GM12878 (cell line): Measurements from ENCODE around the gene TPPP3. TPM values are rescaled to one million over a fixed set of nuclear protein-coding genes. Genes with fewer than 3 reads are reported as not detected.

ENCODE experiments used
- ATAC-seq: fragments of 200-7000 bp; cut with Tn5 transposase; 3 replicates; pipeline ENCODE4 v1.9.1; 2020; ENCODE audit warnings: mild to moderate bottlenecking, moderate library complexity
- BruUV-seq: library from RNA; stranded (reverse); fragments of 400-500 nt; replicated peaks from 2 replicates; lab custom pipeline; 2021; lab: Mats Ljungman, UMichigan
- CTCF ChIA-PET: fragments of 300-600 bp; sonication (Branson Sonifier 250); formaldehyde crosslinking; extraction: SDS; loops from one replicate; lab custom pipeline; 2021; ENCODE audit warnings: inconsistent platforms; lab: Yijun Ruan, JAX
- POLR2A ChIA-PET: fragments of 350-600 bp; formaldehyde crosslinking; extraction: SDS; loops from one replicate; lab custom pipeline; 2021; ENCODE audit warnings: inconsistent platforms; lab: Charles Lee
- RAD21 ChIA-PET: fragments of 300-600 bp; sonication (Branson Sonifier 250); formaldehyde crosslinking; loops from one replicate; lab custom pipeline; 2023; ENCODE audit warnings: antibody characterized with exemption; ENCODE audit not compliant: unreplicated experiment; lab: Charles Lee
- SMC1A ChIA-PET: fragments of 300-600 bp; sonication (Branson Sonifier 250); formaldehyde crosslinking; loops from one replicate; lab custom pipeline; 2023; ENCODE audit not compliant: unreplicated experiment, uncharacterized antibody; lab: Charles Lee
- DNase-seq: peaks from one replicate; pipeline ENCODE4 v3.0.0-alpha.2; 2011; ENCODE audit warnings: low read depth, low spot score
- FAIRE-seq: peaks from 3 replicates; lab custom pipeline; 2011; peaks lifted over from hg19 to GRCh38; lab: Jason Lieb, UNC
- H2AFZ ChIP-seq: 2 replicates; pipeline ENCODE4 v1.6.0; 2011; ENCODE audit warnings: low read depth, low read length, control low read depth; ENCODE audit not compliant: control insufficient read depth
- H3K27ac ChIP-seq: 2 replicates; pipeline ENCODE4 v1.5.1; 2011; ENCODE audit warnings: control low read depth; ENCODE audit not compliant: control insufficient read depth, insufficient read depth
- H3K27me3 ChIP-seq, 2 experiments: replicated peaks in 1 of 2; 2 replicates each; pipeline versions ENCODE4 v1.6.0 to v1.6.1; 2011; ENCODE audit warnings: low read length in 1 of 2; ENCODE audit not compliant: control insufficient read depth in 2 of 2, insufficient read depth in 2 of 2
- H3K36me3 ChIP-seq, 2 experiments: 2 replicates each; pipeline ENCODE4 v1.5.1; 2011; ENCODE audit warnings: low read length in 1 of 2; ENCODE audit not compliant: control insufficient read depth in 2 of 2, insufficient read depth in 2 of 2
- H3K4me1 ChIP-seq: 2 replicates; pipeline ENCODE4 v1.6.1; 2011; ENCODE audit warnings: mild to moderate bottlenecking, low read length, moderate library complexity, mixed read lengths; ENCODE audit not compliant: control insufficient read depth, insufficient read depth
- H3K4me2 ChIP-seq: 2 replicates; pipeline ENCODE4 v1.6.0; 2011; ENCODE audit warnings: control low read depth; ENCODE audit not compliant: control insufficient read depth, insufficient read depth
- H3K4me3 ChIP-seq: fragments of 200-600 bp; sonication (generic); 2 replicates; pipeline ENCODE4 v1.5.1; 2016
- H3K79me2 ChIP-seq: 2 replicates; pipeline ENCODE4 v1.6.0; 2011; ENCODE audit warnings: low read length; ENCODE audit not compliant: control insufficient read depth, insufficient read depth
- H3K9ac ChIP-seq: 2 replicates; pipeline ENCODE4 v1.8.0; 2011; ENCODE audit warnings: low read length, control low read depth, mixed read lengths; ENCODE audit not compliant: control insufficient read depth, insufficient read depth
- H3K9me3 ChIP-seq: replicated peaks from 3 replicates; pipeline ENCODE4 v1.5.1; 2011; ENCODE audit warnings: mild to moderate bottlenecking, low read length; ENCODE audit not compliant: control insufficient read depth, insufficient read depth
- H4K20me1 ChIP-seq: 2 replicates; pipeline ENCODE4 v1.6.0; 2011; ENCODE audit not compliant: control insufficient read depth, insufficient read depth
- CBX3 ChIP-seq: fragments of 200-600 bp; sonication (generic); IDR thresholded peaks from 2 replicates; pipeline ENCODE4 v1.6.1; 2016; ENCODE audit warnings: low read depth, borderline replicate concordance
- CEBPB ChIP-seq, 2 experiments: fragments of 150-350 bp in 1 of 2; IDR thresholded peaks; 2 replicates each; pipeline ENCODE4 v1.6.1; 2012 to 2014; ENCODE audit warnings: low read depth in 2 of 2, low read length in 2 of 2, borderline replicate concordance in 1 of 2, inconsistent platforms in 1 of 2
- CREB1 ChIP-seq: IDR thresholded peaks from 2 replicates; pipeline ENCODE4 v1.6.1; 2012; ENCODE audit warnings: low read depth, mild to moderate bottlenecking, inconsistent platforms
- EZH2 ChIP-seq: IDR thresholded peaks from 2 replicates; pipeline ENCODE4 v1.6.1; 2012; ENCODE audit warnings: low read depth, mild to moderate bottlenecking, control low read depth, inconsistent platforms, low read length, borderline replicate concordance; ENCODE audit not compliant: control insufficient read depth
- IRF4 ChIP-seq: IDR thresholded peaks from 2 replicates; pipeline ENCODE4 v1.6.1; 2011; ENCODE audit warnings: low read depth, low read length
- NR2C2 ChIP-seq: IDR thresholded peaks from 2 replicates; pipeline ENCODE4 v1.6.1; 2011; ENCODE audit warnings: borderline replicate concordance, low read depth; ENCODE audit not compliant: control insufficient read depth, insufficient read length
- RAD21 ChIP-seq: IDR thresholded peaks from 2 replicates; pipeline ENCODE4 v1.6.1; 2011; ENCODE audit warnings: mild to moderate bottlenecking, low read depth, low read length, moderate library complexity; ENCODE audit not compliant: insufficient read depth
- SIX5 ChIP-seq: IDR thresholded peaks from 2 replicates; pipeline ENCODE4 v1.6.1; 2011; ENCODE audit warnings: mild to moderate bottlenecking, low read depth, low read length, moderate library complexity; ENCODE audit not compliant: severe bottlenecking
- WGBS: methylation state at CpG from one replicate; pipeline ENCODE4 v1.1.6; 2016; ENCODE audit warnings: low lambda C conversion rate; ENCODE audit not compliant: insufficient replicate concordance, insufficient coverage; ENCODE audit errors: missing lambda C conversion rate; 5-methylcytosine and 5-hydroxymethylcytosine counted together
- in situ Hi-C: fragments of 300-500 bp; cut with MboI; formaldehyde crosslinking; loops from 9 replicates; pipeline ENCODE4 v1.14.3; 2018; ENCODE audit warnings: mixed read lengths
- intact Hi-C: fragments of 100-400 bp; cut with micrococcal nuclease; formaldehyde crosslinking; loops from one replicate; pipeline ENCODE4 v1.14.2; 2022; ENCODE audit not compliant: unreplicated experiment
- polyA plus RNA-seq, 11 experiments: library from polyadenylated mRNA; depleted of rRNA in 4 of 11; unstranded in 6 of 11; stranded (reverse) in 5 of 11; fragments of >200 nt; fragmentation: Nextera tagmentation in 4 of 11; fragmentation: Illumina TruSeq in 1 of 11; extraction: Ambion mirVana in 4 of 11; extraction: Trizol in 1 of 11; gene quantifications; 1 replicate in 1 of 11; 2 replicates in 10 of 11; pipeline versions ENCODE4 v1.2.1 to v1.2.3, GENCODE V29; 2011 to 2016; ENCODE audit warnings: inconsistent platforms in 2 of 11, missing spikeins in 2 of 11, low read depth in 1 of 11
- total RNA-seq, 4 experiments: library from RNA; depleted of rRNA in 3 of 4; stranded (reverse); fragments of >200 nt in 3 of 4; fragmentation: Illumina TruSeq in 1 of 4; extraction: Trizol in 1 of 4; gene quantifications; 2 replicates each; pipeline versions ENCODE4 v1.2.1 to v1.2.3, GENCODE V29; 2013 to 2021

TPPP3 gene
- total and polyA plus RNA-seq, 10 of the 15 experiments (the other 5 are each of a cell fraction or from before 2014, with no cell fraction given): 0.14 TPM; not detected in 9

DNA sequence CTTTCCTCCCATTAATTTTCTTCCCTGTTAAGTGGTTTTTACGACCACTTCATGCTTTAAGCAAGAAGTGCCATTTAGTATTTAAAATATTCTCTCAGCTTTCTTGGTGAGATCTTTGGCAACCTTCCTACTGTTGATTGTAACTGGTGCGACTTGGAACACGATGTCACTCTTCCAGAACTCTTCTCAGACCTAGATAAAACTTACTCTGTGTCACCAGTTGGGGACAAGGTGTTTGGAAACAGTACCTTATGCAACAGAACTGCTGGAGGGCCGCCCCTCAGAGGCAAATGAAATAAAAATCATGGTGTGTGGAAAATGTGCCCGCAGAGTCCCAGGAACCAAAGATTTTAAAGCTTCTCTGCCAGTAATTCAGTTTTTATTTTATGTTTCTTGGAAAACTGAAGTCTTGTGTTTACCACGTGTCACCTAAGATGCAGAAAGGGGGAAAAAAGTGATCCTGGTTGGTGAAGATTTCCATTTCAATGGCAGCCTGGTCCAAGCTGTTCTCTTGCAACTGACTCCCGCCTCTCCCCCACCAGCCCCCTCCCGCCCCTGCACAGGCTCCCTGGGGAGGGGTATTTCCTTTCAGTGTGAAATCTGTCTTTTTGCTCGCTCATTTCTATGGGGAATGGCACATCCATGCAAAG lies 30.4 kb upstream of the TPPP3 start (continued):
- no peak for TF ChIP-seq NR2C2

- H3K27ac ChIP-seq: no peak overlapping the region
- H3K4me1 ChIP-seq: no peaks in the 10 kb centered on the region
- no peak for DNase-seq
- no peak for ATAC-seq
- no peak overlapping the region for H3K9ac ChIP-seq
- ChIA-PET SMC1A (interaction anchor here (1.2 kb wide), 1 partner anchor 25 kb away, joined by 3 read pairs; no protein-coding TSS in a partner anchor), RAD21 (interaction anchor here (1.4 kb wide), 1 partner anchor 24 kb away, joined by 3 read pairs; no protein-coding TSS in a partner anchor), CTCF (no interaction called here), POLR2A (no interaction called here)
- TF ChIP-seq EZH2: no peak
- TF ChIP-seq SIX5: no peak
- TF ChIP-seq IRF4: no peak
- no peak for TF ChIP-seq CEBPB (IDR thresholded peaks at IDR 0.05; ENCODE audit: borderline replicate concordance in 1 of 2, low read depth in 2 of 2, low read length in 2 of 2)
- no peak for TF ChIP-seq CREB1
- no peak for TF ChIP-seq RAD21
- TF ChIP-seq CBX3: no peak
- WGBS: 34% methylated on average over 5 of the region's 5 CpGs
- no peak overlapping the region for H2AFZ ChIP-seq
- no peaks in the 10 kb centered on the region for H3K9me3 ChIP-seq
- intact Hi-C loops: no loop called here
- no peak overlapping the region for H3K4me3 ChIP-seq
- H3K27me3 ChIP-seq: peaks cover 2 to 4% of the 10 kb centered on the region in 2 experiments; a peak in 2 of 4 replicates
- FAIRE-seq: no peak
- BruUV-seq: no TSS peak
- H3K4me2 ChIP-seq: no peak overlapping the region
- in situ Hi-C loops: loop anchor here (25.0 kb wide), 1 partner anchor 436 kb away; the partner anchor contains the start of gene CES4A
- 0 out of 2 replicates have a peak, but pooled peaks cover 2% of the 10 kb centered on the region for H4K20me1 ChIP-seq
- no peaks in the 10 kb centered on the region for H3K36me3 ChIP-seq
- H3K79me2 ChIP-seq: no peaks in the 10 kb centered on the region
Measured at GRCh38 chr16:67423015-67423414, 29.7 kb upstream of the TPPP3 start.
